Measurements from ENCODE around the gene ZNF267.

The ZNF267 gene

DNA sequence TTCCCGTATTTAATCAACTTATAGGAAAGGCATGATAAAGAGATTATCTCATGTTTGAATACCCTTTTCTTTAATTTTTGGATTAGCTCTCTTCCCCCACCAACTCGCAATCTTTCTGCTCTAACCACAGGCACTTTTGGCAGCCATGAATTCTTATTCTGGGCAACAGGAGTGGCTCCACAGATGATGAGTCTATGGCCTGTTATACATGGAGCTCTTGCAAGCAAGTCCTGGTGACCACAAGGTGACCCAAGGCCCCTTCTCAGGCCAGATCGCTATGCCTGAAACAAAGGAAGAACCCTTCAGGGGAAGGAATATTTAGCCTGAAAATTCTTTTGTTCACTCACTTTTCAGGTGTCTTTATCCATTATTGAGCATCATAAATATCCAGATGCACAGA, 10.8 kb upstream of the ZNF267 start:
- H3K4me3 ChIP-seq (ENCODE audit: low read depth, low read length): no peak overlapping the region
- TF ChIP-seq, protein P1, sequence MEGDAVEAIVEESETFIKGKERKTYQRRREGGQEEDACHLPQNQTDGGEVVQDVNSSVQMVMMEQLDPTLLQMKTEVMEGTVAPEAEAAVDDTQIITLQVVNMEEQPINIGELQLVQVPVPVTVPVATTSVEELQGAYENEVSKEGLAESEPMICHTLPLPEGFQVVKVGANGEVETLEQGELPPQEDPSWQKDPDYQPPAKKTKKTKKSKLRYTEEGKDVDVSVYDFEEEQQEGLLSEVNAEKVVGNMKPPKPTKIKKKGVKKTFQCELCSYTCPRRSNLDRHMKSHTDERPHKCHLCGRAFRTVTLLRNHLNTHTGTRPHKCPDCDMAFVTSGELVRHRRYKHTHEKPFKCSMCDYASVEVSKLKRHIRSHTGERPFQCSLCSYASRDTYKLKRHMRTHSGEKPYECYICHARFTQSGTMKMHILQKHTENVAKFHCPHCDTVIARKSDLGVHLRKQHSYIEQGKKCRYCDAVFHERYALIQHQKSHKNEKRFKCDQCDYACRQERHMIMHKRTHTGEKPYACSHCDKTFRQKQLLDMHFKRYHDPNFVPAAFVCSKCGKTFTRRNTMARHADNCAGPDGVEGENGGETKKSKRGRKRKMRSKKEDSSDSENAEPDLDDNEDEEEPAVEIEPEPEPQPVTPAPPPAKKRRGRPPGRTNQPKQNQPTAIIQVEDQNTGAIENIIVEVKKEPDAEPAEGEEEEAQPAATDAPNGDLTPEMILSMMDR (IDR thresholded peaks at IDR 0.05; ENCODE audit: borderline replicate concordance, insufficient read depth, low read depth, low read length): no peak

DNA sequence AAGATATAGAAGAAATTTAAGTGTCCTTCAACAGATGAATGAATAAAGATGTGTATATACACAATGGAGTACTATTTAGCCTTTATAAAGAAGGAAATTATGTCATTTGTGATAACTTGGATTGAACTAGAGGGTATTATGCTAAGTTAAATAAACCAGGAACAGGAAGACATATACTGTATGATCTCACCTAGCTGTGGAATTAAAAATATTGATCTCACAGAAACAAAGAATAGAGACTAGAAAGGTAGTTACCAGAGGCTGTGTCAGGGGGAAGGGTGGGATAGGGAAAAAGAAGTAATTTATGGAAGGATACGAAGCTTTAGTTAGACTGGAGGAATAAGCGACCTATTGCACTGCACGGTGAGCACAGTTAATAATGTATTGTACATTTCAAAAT, 5.4 kb upstream of the ZNF267 start:
- H3K4me3 ChIP-seq (ENCODE audit: low read depth, low read length): no peak overlapping the region
- TF ChIP-seq, protein P1 (IDR thresholded peaks at IDR 0.05; ENCODE audit: borderline replicate concordance, insufficient read depth, low read depth, low read length): no peak

DNA sequence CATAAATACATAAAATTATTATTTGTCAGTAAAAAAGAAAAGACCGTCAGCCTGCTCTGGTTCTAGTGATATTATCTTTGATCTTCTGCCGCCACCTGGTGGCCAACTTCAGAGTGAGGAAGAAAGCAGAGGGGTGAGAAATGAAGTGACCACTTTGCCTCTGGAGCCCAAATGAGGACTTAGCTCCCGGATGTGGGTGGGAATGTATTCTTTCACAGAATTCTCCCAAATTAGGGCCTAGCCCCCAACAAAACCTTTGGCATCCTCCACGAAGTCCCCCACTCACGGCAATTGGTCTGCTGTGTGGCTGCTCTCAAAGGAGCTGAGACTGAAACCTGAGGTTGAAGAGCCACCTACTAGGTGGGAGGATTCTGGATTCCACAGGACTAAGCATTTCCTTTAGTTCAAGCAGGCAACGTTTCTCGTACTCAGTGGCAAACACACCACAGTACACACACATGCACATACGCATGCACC, 4.9 kb upstream of the ZNF267 start:
- peak overlapping the region; percentile 18 for H3K4me3 ChIP-seq (ENCODE audit: low read depth, low read length)
- TF ChIP-seq, protein P1 (IDR thresholded peaks at IDR 0.05; ENCODE audit: borderline replicate concordance, insufficient read depth, low read depth, low read length): peak; percentile 65

DNA sequence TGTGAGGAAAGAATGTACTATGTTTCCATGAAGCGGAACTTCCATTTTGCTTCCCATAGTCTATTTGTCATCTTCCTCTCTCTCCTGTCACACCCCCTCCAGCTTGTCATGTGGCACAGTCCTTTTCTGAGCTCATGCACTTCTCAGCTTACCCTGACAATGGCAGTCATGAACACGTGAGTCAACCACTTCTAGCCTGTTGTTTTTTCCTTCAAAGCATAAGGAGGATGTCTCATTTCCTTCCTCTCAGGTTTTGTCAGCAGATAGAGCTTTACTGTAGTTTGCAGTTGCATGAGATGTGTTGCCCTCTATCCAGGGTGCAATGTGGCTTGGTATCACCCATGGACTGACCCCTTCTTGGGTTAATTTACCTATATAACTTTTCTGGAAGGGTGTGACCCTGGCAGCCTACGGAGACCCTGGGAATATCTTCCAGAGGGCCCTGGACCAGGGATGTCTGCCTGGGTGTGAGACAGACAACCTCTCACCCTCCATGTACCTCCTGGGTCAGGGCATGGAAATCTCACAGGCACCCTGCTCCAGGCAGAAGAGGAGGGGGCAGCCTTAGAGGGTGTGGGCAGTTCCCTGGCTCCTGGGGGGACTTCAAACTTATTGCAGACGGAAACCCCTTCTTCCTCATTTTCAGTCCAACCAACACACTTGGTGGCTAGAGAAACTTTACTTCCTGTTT, 4.0 kb upstream of the ZNF267 start:
- H3K4me3 ChIP-seq (ENCODE audit: low read depth, low read length): no peak overlapping the region
- TF ChIP-seq, protein P1 (IDR thresholded peaks at IDR 0.05; ENCODE audit: borderline replicate concordance, insufficient read depth, low read depth, low read length): no peak

DNA sequence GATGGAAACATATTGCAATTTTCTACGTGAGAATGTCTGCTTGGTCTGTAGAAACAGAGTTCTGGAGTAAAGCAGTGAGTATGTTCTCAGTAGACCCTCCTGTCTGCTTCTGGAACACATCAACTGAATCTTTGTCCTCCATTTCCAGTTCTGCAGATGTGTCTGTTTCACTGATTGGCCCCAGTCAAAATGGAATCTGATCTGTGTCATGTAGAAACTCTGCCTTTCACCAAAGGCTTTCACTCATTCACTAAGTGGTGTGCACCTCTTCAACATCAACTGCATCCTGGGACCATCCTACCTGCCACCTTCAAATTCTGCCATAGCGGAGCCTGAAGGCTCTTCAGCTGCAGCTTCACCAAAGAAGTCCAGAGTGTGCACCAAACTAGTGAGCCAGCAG, 2.8 kb upstream of the ZNF267 start:
- TF ChIP-seq, protein P1 (IDR thresholded peaks at IDR 0.05; ENCODE audit: borderline replicate concordance, insufficient read depth, low read depth, low read length): no peak
- H3K4me3 ChIP-seq (ENCODE audit: low read depth, low read length): no peak overlapping the region

DNA sequence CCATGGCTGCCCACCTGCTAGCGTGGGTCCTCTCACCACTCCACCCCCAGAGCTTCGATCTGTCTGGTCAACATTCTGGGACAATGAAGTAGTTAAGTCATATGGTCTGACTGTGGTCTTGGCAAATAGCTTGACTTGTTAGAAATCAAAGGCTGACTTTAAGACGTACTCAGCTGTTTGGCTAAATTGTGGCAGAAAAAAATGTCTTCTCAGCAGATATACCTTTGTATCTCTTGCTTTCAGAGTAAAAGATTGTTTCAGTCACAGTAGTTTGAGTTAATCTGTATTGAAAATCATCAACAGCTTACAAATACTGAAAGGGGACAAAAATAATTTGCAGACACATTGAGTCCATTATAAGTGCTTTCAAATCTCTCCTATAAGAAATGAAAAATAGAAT, 2.1 kb upstream of the ZNF267 start:
- H3K4me3 ChIP-seq (ENCODE audit: low read depth, low read length): no peak overlapping the region

DNA sequence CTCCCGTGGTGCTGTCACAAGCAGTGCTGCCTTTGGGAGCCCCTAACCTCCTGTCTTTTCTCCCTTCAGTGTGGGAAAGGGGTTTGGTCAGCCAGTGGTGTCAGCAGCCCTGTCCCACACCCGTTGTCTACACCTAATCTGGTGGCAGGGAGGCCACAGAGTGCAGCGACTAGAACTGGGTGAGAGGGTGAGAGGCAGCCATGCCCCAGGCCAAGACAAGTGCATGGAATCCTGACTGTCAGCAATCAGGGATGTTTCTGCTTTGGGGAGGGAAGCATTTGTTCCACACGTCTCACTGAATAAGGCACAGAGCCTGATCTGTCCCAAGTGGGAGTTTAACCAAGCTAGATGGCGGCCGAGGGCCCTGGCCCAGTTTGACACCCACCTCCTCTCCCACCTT, 1.4 kb upstream of the ZNF267 start:
- no peak overlapping the region for H3K4me3 ChIP-seq (ENCODE audit: low read depth, low read length)
- TF ChIP-seq, protein P1 (IDR thresholded peaks at IDR 0.05; ENCODE audit: borderline replicate concordance, insufficient read depth, low read depth, low read length): no peak

More for the DNA sequence above, 2.1 kb upstream of the ZNF267 start:
- TF ChIP-seq, protein P1 (IDR thresholded peaks at IDR 0.05; ENCODE audit: borderline replicate concordance, insufficient read depth, low read depth, low read length): no peak

All from GM12875 (cell line).